H1 (cell line): ENCODE results near the gene PEX6. TPM values are rescaled to one million over a fixed set of nuclear protein-coding genes. Genes with fewer than 3 reads are reported as not detected.

ENCODE experiments used
- CTCF ChIA-PET: fragments of 300-600 bp; sonication (Branson Sonifier 250); formaldehyde crosslinking; loops from one replicate; lab custom pipeline; 2021; ENCODE audit not compliant: partially characterized antibody; lab: Charles Lee
- POLR2A ChIA-PET: fragments of 300-600 bp; sonication (Branson Sonifier 250); formaldehyde crosslinking; loops from one replicate; lab custom pipeline; 2021; ENCODE audit warnings: inconsistent platforms; ENCODE audit not compliant: partially characterized antibody; lab: Charles Lee
- DNase-seq, 2 experiments: peaks; one replicate each; pipeline versions ENCODE4 v3.0.0 to v3.0.0-alpha.2; 2010 to 2022; ENCODE audit warnings: low spot score in 2 of 2, low read depth in 1 of 2, mixed read lengths in 1 of 2
- FAIRE-seq: peaks from 2 replicates; lab custom pipeline; 2011; peaks lifted over from hg19 to GRCh38; lab: Jason Lieb, UNC
- H2AFZ ChIP-seq: 2 replicates; pipeline ENCODE4 v1.8.1; 2012; ENCODE audit warnings: low read length, inconsistent platforms
- H2AK5ac ChIP-seq: 2 replicates; pipeline ENCODE4 v1.6.1; 2013; ENCODE audit warnings: low read depth, low read length
- H2BK120ac ChIP-seq: replicated peaks from 2 replicates; pipeline ENCODE3; 2013; ENCODE audit warnings: low read depth, low read length, inconsistent platforms
- H2BK12ac ChIP-seq: 2 replicates; pipeline ENCODE4 v1.6.1; 2013; ENCODE audit warnings: low read depth, low read length
- H2BK15ac ChIP-seq: 2 replicates; pipeline ENCODE4 v1.6.1; 2013; ENCODE audit warnings: low read length
- H2BK20ac ChIP-seq: 2 replicates; pipeline ENCODE4 v1.6.1; 2013; ENCODE audit warnings: low read length
- H2BK5ac ChIP-seq: 2 replicates; pipeline ENCODE4 v1.6.1; 2013; ENCODE audit warnings: low read depth, low read length
- H3K14ac ChIP-seq: 2 replicates; pipeline ENCODE4 v1.6.1; 2013; ENCODE audit warnings: inconsistent platforms; ENCODE audit not compliant: insufficient read length
- H3K18ac ChIP-seq: 2 replicates; pipeline ENCODE4 v1.6.1; 2013; ENCODE audit warnings: low read length; ENCODE audit errors: extremely low read depth
- H3K23ac ChIP-seq: 2 replicates; pipeline ENCODE4 v1.6.1; 2013; ENCODE audit warnings: inconsistent platforms; ENCODE audit not compliant: insufficient read length
- H3K23me2 ChIP-seq: 2 replicates; pipeline ENCODE4 v1.6.1; 2013; ENCODE audit warnings: low read depth, low read length
- H3K27ac ChIP-seq: 2 replicates; pipeline ENCODE4 v1.6.1; 2011; ENCODE audit warnings: low read depth, low read length, inconsistent platforms
- H3K27me3 ChIP-seq, 4 experiments: replicated peaks in 1 of 4; 1 replicate in 1 of 4; 2 replicates in 3 of 4; pipeline versions ENCODE4 v1.6.1 to v1.8.1; 2011 to 2013; ENCODE audit warnings: low read length in 3 of 4, mild to moderate bottlenecking in 3 of 4, inconsistent platforms in 2 of 4, mixed read lengths in 2 of 4, moderate library complexity in 1 of 4; ENCODE audit not compliant: control insufficient read depth in 3 of 4, insufficient read depth in 3 of 4; ENCODE audit errors: extremely low read depth in 1 of 4
- H3K36me3 ChIP-seq, 4 experiments: 2 replicates each; pipeline versions ENCODE4 v1.6.1 to v1.8.1; 2011 to 2013; ENCODE audit warnings: mild to moderate bottlenecking in 4 of 4, low read length in 3 of 4, moderate library complexity in 2 of 4, control low read depth in 1 of 4, inconsistent platforms in 1 of 4; ENCODE audit not compliant: insufficient read depth in 4 of 4, control insufficient read depth in 2 of 4
- H3K4ac ChIP-seq: replicated peaks from 2 replicates; pipeline ENCODE3; 2013; ENCODE audit warnings: low read length, low read depth, mixed read lengths, inconsistent platforms; ENCODE audit not compliant: insufficient read length
- H3K4me1 ChIP-seq, 4 experiments: replicated peaks in 1 of 4; 1 replicate in 1 of 4; 2 replicates in 3 of 4; pipeline versions ENCODE4 v1.6.1 to v1.8.1; 2011 to 2013; ENCODE audit warnings: low read length in 3 of 4, inconsistent platforms in 2 of 4, mixed read lengths in 1 of 4; ENCODE audit not compliant: insufficient read depth in 4 of 4, control insufficient read depth in 3 of 4
- H3K4me2 ChIP-seq, 2 experiments: 2 replicates each; pipeline versions ENCODE4 v1.6.1 to v1.8.1; 2011 to 2013; ENCODE audit warnings: low read depth in 2 of 2, low read length in 2 of 2, control low read depth in 1 of 2, inconsistent platforms in 1 of 2, mild to moderate bottlenecking in 1 of 2; ENCODE audit not compliant: insufficient read depth in 1 of 2
- H3K4me3 ChIP-seq, 4 experiments: fragments of 200-600, 300-600 bp in 1 of 4; sonication (generic), shearing (Covaris generic), sonication (Bioruptor Twin) in 1 of 4; 2 replicates each; pipeline versions ENCODE4 v1.5.1 to v1.8.1; 2011 to 2016; ENCODE audit warnings: low read length in 4 of 4, low read depth in 3 of 4, control low read depth in 2 of 4, inconsistent platforms in 2 of 4, mild to moderate bottlenecking in 2 of 4, mixed read lengths in 1 of 4, moderate library complexity in 1 of 4; ENCODE audit not compliant: insufficient read depth in 2 of 4; ENCODE audit errors: extremely low read depth in 1 of 4
- H3K56ac ChIP-seq: replicated peaks from 2 replicates; pipeline ENCODE3; 2013; ENCODE audit warnings: low read depth, mild to moderate bottlenecking, mixed read lengths, low read length, inconsistent platforms; ENCODE audit not compliant: insufficient read length
- H3K79me1 ChIP-seq: 2 replicates; pipeline ENCODE4 v1.6.1; 2013; ENCODE audit warnings: low read depth, low read length, control low read depth
- H3K79me2 ChIP-seq, 2 experiments: 2 replicates each; pipeline versions ENCODE4 v1.6.1 to v1.8.1; 2012 to 2013; ENCODE audit warnings: low read length in 2 of 2, mild to moderate bottlenecking in 2 of 2, inconsistent platforms in 1 of 2; ENCODE audit not compliant: insufficient read depth in 2 of 2, control insufficient read depth in 1 of 2
- H3K9ac ChIP-seq, 4 experiments: replicated peaks in 1 of 4; 1 replicate in 1 of 4; 2 replicates in 3 of 4; pipeline versions ENCODE4 v1.6.1 to v1.8.1; 2011 to 2013; ENCODE audit warnings: low read depth in 3 of 4, low read length in 3 of 4, control low read depth in 2 of 4, mild to moderate bottlenecking in 2 of 4, moderate library complexity in 2 of 4, inconsistent platforms in 1 of 4; ENCODE audit errors: extremely low read depth in 1 of 4
- H3K9me3 ChIP-seq, 2 experiments: 2 replicates each; pipeline versions ENCODE4 v1.6.1 to v1.8.1; 2012 to 2013; ENCODE audit warnings: mild to moderate bottlenecking in 2 of 2, moderate library complexity in 2 of 2, control low read depth in 1 of 2, inconsistent platforms in 1 of 2, low read depth in 1 of 2, low read length in 1 of 2, mixed read lengths in 1 of 2; ENCODE audit not compliant: insufficient read depth in 2 of 2
- H4K20me1 ChIP-seq, 2 experiments: replicated peaks in 1 of 2; 2 replicates each; pipeline versions ENCODE3 to v1.8.1; 2011 to 2013; ENCODE audit warnings: inconsistent platforms in 2 of 2, low read length in 2 of 2, mild to moderate bottlenecking in 1 of 2; ENCODE audit not compliant: insufficient read depth in 2 of 2, control insufficient read depth in 1 of 2
- H4K5ac ChIP-seq: 2 replicates; pipeline ENCODE4 v1.6.1; 2013; ENCODE audit warnings: low read length, low read depth, mixed read lengths, inconsistent platforms; ENCODE audit not compliant: insufficient read length
- H4K8ac ChIP-seq: 2 replicates; pipeline ENCODE4 v1.8.0; 2013; ENCODE audit warnings: mild to moderate bottlenecking, moderate library complexity, low read length, inconsistent platforms; ENCODE audit not compliant: insufficient read depth; ENCODE audit errors: extremely low read depth
- H4K91ac ChIP-seq: replicated peaks from 2 replicates; pipeline ENCODE3; 2013; ENCODE audit warnings: low read length, mixed read lengths, inconsistent platforms; ENCODE audit not compliant: insufficient read length
- CHD1 ChIP-seq: IDR thresholded peaks from 2 replicates; pipeline ENCODE4 v1.6.1; 2012; ENCODE audit warnings: low read depth, low read length, improper control_type of control experiment
- KDM4A ChIP-seq: IDR thresholded peaks from one replicate; pipeline ENCODE4 v1.7.1; 2012; ENCODE audit warnings: low read depth, mild to moderate bottlenecking, moderate library complexity, low read length, inconsistent platforms; ENCODE audit not compliant: severe bottlenecking
- NRF1 ChIP-seq: IDR thresholded peaks from 2 replicates; pipeline ENCODE4 v1.6.1; 2011; ENCODE audit warnings: mild to moderate bottlenecking, low read depth, low read length, improper control_type of control experiment
- PHF8 ChIP-seq: fragments of 200-600 bp; sonication (generic); conservative IDR thresholded peaks from 2 replicates; pipeline ENCODE4 v1.7.1; 2012; ENCODE audit warnings: low read depth, mild to moderate bottlenecking, inconsistent platforms, low read length, moderate library complexity
- RBBP5 ChIP-seq: IDR thresholded peaks from 2 replicates; pipeline ENCODE4 v1.7.1; 2012; ENCODE audit warnings: low read depth, mild to moderate bottlenecking, inconsistent platforms, low read length, moderate library complexity, borderline replicate concordance
- SIN3A ChIP-seq, 2 experiments: IDR thresholded peaks in 1 of 2; conservative IDR thresholded peaks in 1 of 2; 2 replicates each; pipeline ENCODE4 v1.6.1; 2011 to 2012; ENCODE audit warnings: low read length in 2 of 2, improper control_type of control experiment in 1 of 2, low read depth in 1 of 2, mild to moderate bottlenecking in 1 of 2
- TAF7 ChIP-seq: optimal IDR thresholded peaks from 2 replicates; pipeline ENCODE3; 2011; ENCODE audit warnings: low read depth, mild to moderate bottlenecking, inconsistent platforms, low read length, moderate library complexity, borderline replicate concordance
- TCF12 ChIP-seq: IDR thresholded peaks from 2 replicates; pipeline ENCODE4 v1.6.1; 2011; ENCODE audit warnings: low read depth, mild to moderate bottlenecking, low read length
- WGBS, 2 experiments: shearing (Covaris generic) in 1 of 2; methylation state at CpG; one replicate each; pipeline versions ENCODE4 v1.1.6 to v1.1.7; 2013 to 2015; ENCODE audit warnings: low lambda C conversion rate in 2 of 2, mixed read lengths in 2 of 2, inconsistent platforms in 1 of 2, low coverage in 1 of 2, missing lambda C conversion rate in 1 of 2; ENCODE audit not compliant: insufficient replicate concordance in 2 of 2, insufficient coverage in 1 of 2, insufficient read length in 1 of 2; ENCODE audit errors: extremely low coverage in 1 of 2, missing lambda C conversion rate in 1 of 2; 5-methylcytosine and 5-hydroxymethylcytosine counted together
- polyA plus RNA-seq, 7 experiments: library from polyadenylated mRNA; depleted of rRNA in 3 of 7; stranded (reverse) in 5 of 7; unstranded in 2 of 7; fragments of >200 nt in 5 of 7; fragments of 200-250 nt in 2 of 7; gene quantifications; 1 replicate in 5 of 7; 2 replicates in 1 of 7; 4 replicates in 1 of 7; pipeline versions ENCODE4 v1.2.1 to v1.2.3, GENCODE V29; 2011 to 2013; ENCODE audit warnings: missing spikeins in 2 of 7, mixed read lengths in 2 of 7
- total RNA-seq: library from RNA; stranded (reverse); fragmentation: NEBNext Ultra II Directional; extraction: Animal tissue kit (Norgen Biotek cat#: 25700); gene quantifications from 2 replicates; pipeline ENCODE4 v1.2.1, GENCODE V29; 2021
- TF ChIP-seq, protein P1 (sequence below): IDR thresholded peaks from 2 replicates; pipeline ENCODE4 v1.6.1; 2012; ENCODE audit warnings: inconsistent platforms

Gene PEX6
- total and polyA plus RNA-seq, 2 of the 8 experiments (the other 6 are each of a cell fraction or from before 2014, with no cell fraction given): 6.4 to 12.5 TPM

DNA sequence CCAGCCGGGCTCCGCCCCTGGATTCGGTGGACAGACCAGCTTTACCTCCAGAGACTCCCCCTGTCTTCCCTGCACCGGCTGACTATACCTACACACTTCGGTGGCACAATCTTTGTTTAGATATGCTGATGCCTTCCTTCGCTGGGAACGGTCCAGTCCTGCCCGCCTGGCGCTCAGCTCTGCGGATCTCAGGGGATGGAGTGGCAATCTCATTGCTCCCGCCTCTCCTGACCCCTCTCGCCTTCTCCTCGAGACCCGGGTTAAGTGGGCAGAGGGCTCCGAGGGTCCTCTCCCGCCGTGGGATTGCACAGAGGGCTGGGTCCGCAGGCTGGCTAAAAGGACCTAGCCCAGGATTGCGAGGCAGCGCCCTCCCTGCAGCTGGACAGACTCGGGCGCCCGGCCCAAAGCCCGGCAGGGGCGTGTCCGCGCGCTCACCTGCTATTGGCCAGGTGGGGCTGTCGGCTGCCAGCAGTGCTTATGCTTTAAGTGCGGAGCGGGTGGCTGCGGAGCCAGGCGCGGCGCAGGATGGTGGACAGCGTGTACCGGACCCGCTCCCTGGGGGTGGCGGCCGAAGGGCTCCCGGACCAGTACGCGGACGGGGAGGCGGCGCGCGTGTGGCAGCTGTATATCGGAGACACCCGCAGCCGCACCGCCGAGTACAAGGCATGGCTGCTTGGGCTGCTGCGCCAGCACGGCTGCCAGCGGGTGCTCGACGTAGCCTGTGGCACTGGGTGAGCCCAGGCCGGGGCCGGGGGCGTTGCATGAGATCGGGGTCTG, 18.6 kb downstream of the PEX6 start, which contains the start of gene GNMT:
TSS of gene GNMT (plus strand) at position 512 of the 777 bp plus-strand sequence. CDS start at position 526, 14 bp downstream.
- CTCF ChIA-PET: interaction anchor here (0.5 to 2.2 kb wide), 14 partner anchors 9 to 429 kb away, joined by 3 to 6 read pairs (median 3); partner anchors contain the start of genes CNPY3, KLHDC3, MEA1 and RRP36
- Histone ChIP-seq H2AK5ac (no peak within 1 kb of the TSS), H3K36me3 (peaks cover 0 to 2% (median 0%) of the 10 kb centered on the region in 4 experiments; a peak in 1 of 8 replicates), H3K4ac (no peak within 1 kb of the TSS), H3K9ac (peak within 1 kb of the TSS in 3 of 4 experiments; percentile 50 to 60 (median 54); a peak in 3 of 7 replicates), H3K23me2 (peaks cover 10% of the 10 kb centered on the region), H3K4me3 (peak within 1 kb of the TSS; percentile 50 to 87 (median 76)), H2BK120ac (no peak within 1 kb of the TSS), H4K91ac (no peak within 1 kb of the TSS), H3K18ac (peak within 1 kb of the TSS; percentile 91), H3K79me2 (no peaks in the 10 kb centered on the region), H3K23ac (no peak within 1 kb of the TSS), H3K27ac (no peak within 1 kb of the TSS), H3K9me3 (no peaks in the 10 kb centered on the region), H2AFZ (peak within 1 kb of the TSS; percentile 94; the same call in 1 of the 2 replicates), H3K4me2 (peak within 1 kb of the TSS; percentile 69 to 99), H2BK12ac (0 out of 2 replicates have a peak within 1 kb of the TSS, but pooled peaks have one; percentile 50), H4K20me1 (no peaks in the 10 kb centered on the region), H2BK20ac (no peak within 1 kb of the TSS), H2BK15ac (0 out of 2 replicates have a peak within 1 kb of the TSS, but pooled peaks have one; percentile 81), H4K5ac (peak within 1 kb of the TSS; percentile 30), H3K79me1 (no peaks in the 10 kb centered on the region; the same call in 1 of the 2 replicates), H3K14ac (no peak within 1 kb of the TSS), H2BK5ac (peak within 1 kb of the TSS; percentile 24; the same call in 1 of the 2 replicates), H3K56ac (no peak within 1 kb of the TSS), H3K27me3 (peaks cover 0 to 13% (median 10%) of the 10 kb centered on the region in 4 experiments; a peak in 5 of 7 replicates), H3K4me1 (peaks cover 0 to 8% (median 6%) of the 10 kb centered on the region in 4 experiments; a peak in 5 of 7 replicates), H4K8ac (peak within 1 kb of the TSS; percentile 86)
- 6% methylated on average over 31 of the region's 62 CpGs; no CpG with 5 or more reads in 1 of the 2 experiments for WGBS, 2 experiments
- POLR2A ChIA-PET: interaction anchor here (0.7 to 5.3 kb wide), 23 partner anchors 8 to 214 kb away, joined by 3 to 21 read pairs (median 4); partner anchors contain the start of genes CNPY3, PEX6, PPP2R5D and RPL7L1
- FAIRE-seq: no peak
- DNase-seq: peak in 1 of 2 experiments; percentile 90
- TF ChIP-seq RBBP5 (peak; percentile 75), TCF12 (no peak), NRF1 (no peak), CHD1 (no peak), KDM4A (peak; percentile 68), PHF8 (peak; percentile 14; the same call in 1 of the 2 replicates), SIN3A (conservative IDR thresholded peaks at IDR 0.05 in 1 of 2, IDR thresholded peaks at IDR 0.05 in 1 of 2; ENCODE audit: low read depth in 1 of 2, low read length in 2 of 2) (peak; percentile 38 to 87; a peak in 3 of 4 replicates), TAF7 (peak; percentile 56)
- TF ChIP-seq, protein P1, sequence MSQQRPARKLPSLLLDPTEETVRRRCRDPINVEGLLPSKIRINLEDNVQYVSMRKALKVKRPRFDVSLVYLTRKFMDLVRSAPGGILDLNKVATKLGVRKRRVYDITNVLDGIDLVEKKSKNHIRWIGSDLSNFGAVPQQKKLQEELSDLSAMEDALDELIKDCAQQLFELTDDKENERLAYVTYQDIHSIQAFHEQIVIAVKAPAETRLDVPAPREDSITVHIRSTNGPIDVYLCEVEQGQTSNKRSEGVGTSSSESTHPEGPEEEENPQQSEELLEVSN: peak; percentile 17; the same call in 1 of the 2 replicates
